Epithelial cell of esophagus (primary cell): ENCODE results near the gene GDE1.

Source experiments
- DNase-seq: peaks from one replicate; pipeline ENCODE4 v3.0.0; 2010; ENCODE audit warnings: low read depth
- H3K4me3 ChIP-seq: 2 replicates; pipeline ENCODE4 v1.5.1; 2011; ENCODE audit warnings: mild to moderate bottlenecking, low read length, control low read depth
- TF ChIP-seq, protein P1 (sequence below): IDR thresholded peaks from 2 replicates; pipeline ENCODE4 v1.5.1; 2011; ENCODE audit warnings: low read depth, mild to moderate bottlenecking, low read length, control low read depth, inconsistent platforms; ENCODE audit not compliant: insufficient read depth; ENCODE audit errors: missing control alignments

Gene GDE1

DNA sequence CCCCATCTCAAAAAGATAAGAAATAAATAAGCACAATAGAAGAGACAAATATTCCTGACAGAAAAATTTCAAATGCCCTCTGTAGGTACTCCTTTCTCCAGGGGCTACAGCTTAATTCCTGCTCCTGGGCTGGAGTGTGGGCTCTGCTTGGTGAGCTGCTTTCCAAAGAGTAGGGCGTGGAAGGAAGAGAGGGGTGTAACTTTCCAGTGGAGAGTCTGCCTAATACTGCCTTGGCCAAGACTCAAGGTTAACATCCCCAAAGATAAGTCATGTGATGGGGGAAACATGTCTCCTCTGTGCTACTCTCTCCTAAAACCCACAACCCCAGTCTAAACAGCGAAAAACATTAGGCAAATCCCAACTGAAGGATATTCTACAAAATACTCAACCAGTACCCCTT is 61.5 kb downstream of the GDE1 start:
- DNase-seq = no peak
- H3K4me3 ChIP-seq = no peak overlapping the region
- TF ChIP-seq, protein P1, sequence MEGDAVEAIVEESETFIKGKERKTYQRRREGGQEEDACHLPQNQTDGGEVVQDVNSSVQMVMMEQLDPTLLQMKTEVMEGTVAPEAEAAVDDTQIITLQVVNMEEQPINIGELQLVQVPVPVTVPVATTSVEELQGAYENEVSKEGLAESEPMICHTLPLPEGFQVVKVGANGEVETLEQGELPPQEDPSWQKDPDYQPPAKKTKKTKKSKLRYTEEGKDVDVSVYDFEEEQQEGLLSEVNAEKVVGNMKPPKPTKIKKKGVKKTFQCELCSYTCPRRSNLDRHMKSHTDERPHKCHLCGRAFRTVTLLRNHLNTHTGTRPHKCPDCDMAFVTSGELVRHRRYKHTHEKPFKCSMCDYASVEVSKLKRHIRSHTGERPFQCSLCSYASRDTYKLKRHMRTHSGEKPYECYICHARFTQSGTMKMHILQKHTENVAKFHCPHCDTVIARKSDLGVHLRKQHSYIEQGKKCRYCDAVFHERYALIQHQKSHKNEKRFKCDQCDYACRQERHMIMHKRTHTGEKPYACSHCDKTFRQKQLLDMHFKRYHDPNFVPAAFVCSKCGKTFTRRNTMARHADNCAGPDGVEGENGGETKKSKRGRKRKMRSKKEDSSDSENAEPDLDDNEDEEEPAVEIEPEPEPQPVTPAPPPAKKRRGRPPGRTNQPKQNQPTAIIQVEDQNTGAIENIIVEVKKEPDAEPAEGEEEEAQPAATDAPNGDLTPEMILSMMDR = no peak

DNA sequence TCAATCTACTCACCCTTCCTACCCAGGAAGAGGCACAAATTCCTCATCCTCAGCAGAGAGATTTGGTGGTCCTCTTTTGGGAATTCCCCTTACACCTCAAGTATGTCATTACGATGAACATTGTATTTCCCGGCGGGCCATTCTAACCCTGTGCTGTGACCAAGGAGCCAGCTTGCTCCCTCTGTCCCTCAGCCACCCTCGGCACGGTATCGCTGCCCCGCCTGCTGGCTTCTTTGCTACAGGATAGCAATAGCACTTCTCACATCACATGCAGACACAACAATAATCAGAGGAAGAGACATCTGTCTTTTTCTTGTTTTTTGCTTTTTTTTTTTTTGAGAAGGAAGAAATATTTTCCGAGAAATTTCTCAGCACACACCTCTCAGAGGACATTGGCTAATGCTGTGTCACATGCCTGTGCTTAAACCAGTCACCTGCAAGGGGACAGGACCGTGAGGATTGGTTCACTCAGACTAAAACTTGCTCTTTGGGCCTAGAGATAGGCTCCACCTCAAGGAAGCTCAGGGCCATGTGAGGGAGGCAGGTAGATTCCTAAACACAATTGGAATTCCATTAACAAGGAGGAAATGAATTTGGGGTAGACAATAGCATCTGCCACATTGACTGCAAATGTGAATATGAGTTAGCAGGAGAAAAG is 63.0 kb downstream of the GDE1 start:
- TF ChIP-seq, protein P1 = no peak
- no peak for DNase-seq
- H3K4me3 ChIP-seq = no peak overlapping the region
